K562 (cell line): ENCODE results near the gene RC3H2.

Experiments
- EZH2 ChIP-seq: IDR thresholded peaks from 2 replicates; pipeline ENCODE4 v1.6.1; 2012; ENCODE audit warnings: low read depth, mild to moderate bottlenecking, inconsistent platforms, low read length, borderline replicate concordance
- FOXJ3 ChIP-seq: sonication (generic); formaldehyde crosslinking; IDR thresholded peaks from 2 replicates; pipeline ENCODE4 v1.4.0; 2020; ENCODE audit warnings: mild to moderate bottlenecking, missing genetic modification reagents
- MYC ChIP-seq, 2 experiments: fragments of 250-450 bp in 1 of 2; sonication (Bioruptor Pico) in 1 of 2; IDR thresholded peaks; 2 replicates each; pipeline versions ENCODE4 v1.5.1 to v1.6.1; 2012 to 2021; ENCODE audit warnings: low read depth in 2 of 2, borderline replicate concordance in 1 of 2, improper control_type of control experiment in 1 of 2, low read length in 1 of 2, mild to moderate bottlenecking in 1 of 2, moderate library complexity in 1 of 2
- ZNF311 ChIP-seq: fragments of 250-450 bp; sonication (Bioruptor Pico); IDR thresholded peaks from 2 replicates; pipeline ENCODE4 v1.4.0; 2020; ENCODE audit warnings: mild to moderate bottlenecking, moderate library complexity

DNA sequence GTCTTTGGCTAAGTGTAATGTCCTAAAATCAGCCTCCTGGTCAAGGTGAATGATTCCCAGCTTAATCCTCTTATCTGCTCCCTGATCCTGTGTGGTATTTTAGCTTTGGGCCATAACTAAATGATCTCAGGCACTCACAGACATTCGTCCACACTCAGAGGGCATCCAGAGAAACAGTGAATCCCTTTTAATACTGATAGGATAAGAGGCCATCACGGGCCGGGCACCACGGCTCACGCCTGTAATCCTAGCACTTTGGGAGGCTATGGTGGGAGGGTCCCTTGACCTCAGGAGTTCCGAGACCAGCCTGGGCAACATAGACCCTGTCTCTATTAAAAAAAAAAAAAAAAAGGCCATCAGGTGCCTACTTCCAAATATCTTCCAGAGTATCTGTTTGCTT, 83.1 kb downstream of the RC3H2 start:
- TF ChIP-seq FOXJ3 (CRISPR knock-in tag) (no peak), MYC (IDR thresholded peaks at IDR 0.05; ENCODE audit: low read depth, low read length) (no peak), MYC (CRISPR knock-in tag; IDR thresholded peaks at IDR 0.05; ENCODE audit: borderline replicate concordance, low read depth) (no peak), ZNF311 (no peak), EZH2 (no peak)
